HG02678 (cell line): ENCODE measurements around the gene ARF3.

Experiments used
- ATAC-seq: cut with Tn5 transposase; IDR thresholded peaks from one replicate; pipeline ENCODE4 v1.9.1; 2021; ENCODE audit warnings: mild to moderate bottlenecking, moderate library complexity; ENCODE audit not compliant: unreplicated experiment

The ARF3 gene

GRCh38 chr12:48982397-48983080 is 25.3 kb upstream of the ARF3 start:
- no peak for ATAC-seq

- no peak for ATAC-seq
Measured at GRCh38 chr12:48981757-48982157, 24.5 kb upstream of the ARF3 start.

GRCh38 chr12:48980953-48981756 is 23.9 kb upstream of the ARF3 start:
- no peak for ATAC-seq

- no peak for ATAC-seq
Measured at GRCh38 chr12:48980389-48980952, 23.2 kb upstream of the ARF3 start.

- ATAC-seq = no peak
Measured at GRCh38 chr12:48979602-48980388, 22.5 kb upstream of the ARF3 start.

- ATAC-seq = no peak
Measured at GRCh38 chr12:48978741-48979601, 21.7 kb upstream of the ARF3 start.

GRCh38 chr12:48978291-48978740 is 21.0 kb upstream of the ARF3 start, which contains the start of gene WNT1:
Gene WNT1, plus strand, starts transcription at chr12:48978322. Its CDS starts 329 bp downstream, at chr12:48978651.
- ATAC-seq = no peak

GRCh38 chr12:48977290-48978281 is 20.3 kb upstream of the ARF3 start:
- peak; percentile 52 for ATAC-seq

- ATAC-seq = no peak
Measured at GRCh38 chr12:48973941-48974673, 16.8 kb upstream of the ARF3 start.

GRCh38 chr12:48973531-48973930 is 16.2 kb upstream of the ARF3 start:
- ATAC-seq = no peak

- ATAC-seq = no peak
Measured at GRCh38 chr12:48972952-48973483, 15.7 kb upstream of the ARF3 start.

GRCh38 chr12:48972213-48972951 is 15.1 kb upstream of the ARF3 start:
- ATAC-seq = no peak

- no peak for ATAC-seq
Measured at GRCh38 chr12:48970702-48971334, 13.5 kb upstream of the ARF3 start.

- ATAC-seq = no peak
Measured at GRCh38 chr12:48969833-48970701, 12.8 kb upstream of the ARF3 start.

GRCh38 chr12:48969160-48969771 is 12.0 kb upstream of the ARF3 start:
- no peak for ATAC-seq
